ENCODE measurements around the gene PLIN1.

The PLIN1 gene

GRCh38 chr15:89628806-89629715, 50.1 kb downstream of the PLIN1 start:
- no peak for DNase-seq (ENCODE audit: low read depth)

GRCh38 chr15:89628301-89628700, 50.9 kb downstream of the PLIN1 start:
- no peak for DNase-seq (ENCODE audit: low read depth)

GRCh38 chr15:89627256-89627970, 51.8 kb downstream of the PLIN1 start:
- DNase-seq (ENCODE audit: low read depth) = no peak

GRCh38 chr15:89625716-89626115, 53.5 kb downstream of the PLIN1 start:
- no peak for DNase-seq (ENCODE audit: low read depth)

- DNase-seq (ENCODE audit: low read depth) = no peak
These were observed 56.0 kb downstream of the PLIN1 start for GRCh38 chr15:89623165-89623564.

- no peak for DNase-seq (ENCODE audit: low read depth)
These were observed 57.6 kb downstream of the PLIN1 start for GRCh38 chr15:89621547-89621946.

- no peak for DNase-seq (ENCODE audit: low read depth)
These were observed 62.9 kb downstream of the PLIN1 start for GRCh38 chr15:89616228-89616627.

- DNase-seq (ENCODE audit: low read depth) = no peak
These were observed 64.0 kb downstream of the PLIN1 start for GRCh38 chr15:89615135-89615534.

Measured in CMK (cell line).